GM10248 (cell line): ENCODE measurements around the gene FHOD3.
A peak's percentile ranks its signal among the peaks of the same experiment; 100 is the strongest.

Experiments
- CTCF ChIA-PET: fragments of 300-600 bp; sonication (Branson Sonifier 250); formaldehyde crosslinking; extraction: SDS; loops from one replicate; lab custom pipeline; 2021; ENCODE audit warnings: antibody characterized with exemption; lab: Yijun Ruan, JAX
- POLR2A ChIA-PET: fragments of 350-650 bp; sonication (Branson Sonifier 250); formaldehyde crosslinking; extraction: SDS; loops from one replicate; lab custom pipeline; 2020; ENCODE audit warnings: antibody characterized with exemption; lab: Yijun Ruan, JAX
- DNase-seq: peaks from one replicate; pipeline ENCODE4 v3.0.0; 2012; ENCODE audit errors: extremely low spot score
- TF ChIP-seq, protein P1 (sequence below): IDR thresholded peaks from 2 replicates; pipeline ENCODE4 v1.5.1; 2012; ENCODE audit warnings: mild to moderate bottlenecking, low read depth; ENCODE audit errors: extremely low read depth, missing control alignments, control extremely low read depth

The FHOD3 gene

DNA sequence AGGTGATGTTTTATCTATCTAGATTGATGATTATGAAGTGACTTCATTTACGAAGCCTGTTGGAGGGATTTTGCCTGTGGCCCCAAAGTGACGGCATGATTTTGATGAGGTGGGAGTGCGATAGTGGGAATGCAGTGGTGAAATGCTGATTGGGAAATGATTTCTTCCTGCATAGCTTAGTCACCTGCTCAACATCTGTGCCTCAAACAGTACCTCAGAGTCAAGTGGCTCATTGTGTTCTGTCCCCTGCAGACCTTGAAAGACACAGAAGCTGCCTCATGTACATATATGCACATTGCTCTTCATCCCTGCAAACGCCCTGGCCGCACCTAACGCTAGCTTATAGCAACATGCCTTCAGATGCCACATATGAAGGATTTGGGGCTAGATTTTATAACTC lies 330.1 kb downstream of the FHOD3 start:
- TF ChIP-seq, protein P1, sequence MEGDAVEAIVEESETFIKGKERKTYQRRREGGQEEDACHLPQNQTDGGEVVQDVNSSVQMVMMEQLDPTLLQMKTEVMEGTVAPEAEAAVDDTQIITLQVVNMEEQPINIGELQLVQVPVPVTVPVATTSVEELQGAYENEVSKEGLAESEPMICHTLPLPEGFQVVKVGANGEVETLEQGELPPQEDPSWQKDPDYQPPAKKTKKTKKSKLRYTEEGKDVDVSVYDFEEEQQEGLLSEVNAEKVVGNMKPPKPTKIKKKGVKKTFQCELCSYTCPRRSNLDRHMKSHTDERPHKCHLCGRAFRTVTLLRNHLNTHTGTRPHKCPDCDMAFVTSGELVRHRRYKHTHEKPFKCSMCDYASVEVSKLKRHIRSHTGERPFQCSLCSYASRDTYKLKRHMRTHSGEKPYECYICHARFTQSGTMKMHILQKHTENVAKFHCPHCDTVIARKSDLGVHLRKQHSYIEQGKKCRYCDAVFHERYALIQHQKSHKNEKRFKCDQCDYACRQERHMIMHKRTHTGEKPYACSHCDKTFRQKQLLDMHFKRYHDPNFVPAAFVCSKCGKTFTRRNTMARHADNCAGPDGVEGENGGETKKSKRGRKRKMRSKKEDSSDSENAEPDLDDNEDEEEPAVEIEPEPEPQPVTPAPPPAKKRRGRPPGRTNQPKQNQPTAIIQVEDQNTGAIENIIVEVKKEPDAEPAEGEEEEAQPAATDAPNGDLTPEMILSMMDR, result no peak
- ChIA-PET CTCF (interaction anchor here (1.4 kb wide), 1 partner anchor 10 kb away, joined by 3 read pairs; no protein-coding TSS in a partner anchor), POLR2A (no interaction called here)
- no peak for DNase-seq

DNA sequence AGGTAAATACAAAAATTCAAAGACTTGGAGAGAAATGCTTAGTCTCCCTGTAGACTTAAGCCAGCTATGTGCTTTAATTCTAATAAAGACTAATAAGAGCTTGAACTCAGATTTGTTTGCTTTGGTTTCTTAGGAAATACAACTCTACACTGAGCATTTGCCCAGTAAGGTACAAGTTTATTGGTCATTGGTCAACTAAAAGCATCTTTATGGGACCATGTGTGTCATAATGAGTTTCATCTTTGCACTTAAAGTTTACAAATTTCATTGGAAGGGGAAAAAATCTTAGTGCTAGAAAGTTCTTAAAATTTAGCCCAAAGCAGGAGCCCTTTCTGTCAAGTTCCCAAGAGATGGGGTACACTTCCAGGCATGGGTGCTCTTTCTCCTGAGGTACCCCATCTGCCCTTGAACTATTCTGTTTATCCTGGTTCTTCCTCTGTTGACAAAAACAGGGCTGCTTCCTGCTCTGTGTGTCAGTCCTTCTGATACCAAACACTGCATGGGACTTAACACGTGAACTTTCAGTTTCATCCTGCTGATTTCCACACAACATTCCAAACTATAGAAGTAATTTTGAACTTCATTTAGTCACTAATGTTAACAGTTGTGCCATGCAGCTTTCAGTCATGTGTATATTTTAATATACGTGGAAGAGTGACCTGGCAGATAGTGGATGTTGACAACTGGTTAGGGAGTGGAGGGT lies 331.1 kb downstream of the FHOD3 start:
- CTCF ChIA-PET, result interaction anchor here (1.4 kb wide), 1 partner anchor 9 kb away, joined by 3 read pairs; no protein-coding TSS in a partner anchor
- POLR2A ChIA-PET, result no interaction called here
- TF ChIP-seq, protein P1, result no peak
- DNase-seq, result no peak

DNA sequence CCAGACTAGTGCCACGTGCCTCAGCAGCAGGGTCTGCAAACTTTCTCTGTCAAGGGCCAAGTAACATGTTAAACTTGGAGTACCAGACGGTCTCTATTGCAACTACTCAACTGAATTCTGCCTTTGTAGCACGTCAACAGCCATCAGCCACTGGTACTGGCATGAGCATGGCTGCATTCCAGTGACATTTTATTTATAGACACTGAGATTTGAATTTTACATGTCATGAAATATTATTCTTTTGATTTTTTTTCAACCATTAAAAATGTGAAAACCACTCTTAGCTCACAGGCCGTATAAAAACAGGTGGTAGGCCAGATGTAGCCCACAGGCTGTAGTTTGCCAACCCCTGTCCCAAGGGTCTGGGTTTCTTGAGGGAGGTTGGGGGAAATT lies 331.6 kb downstream of the FHOD3 start:
- TF ChIP-seq, protein P1, result no peak
- DNase-seq, result no peak
- ChIA-PET POLR2A (no interaction called here), CTCF (no interaction called here)

DNA sequence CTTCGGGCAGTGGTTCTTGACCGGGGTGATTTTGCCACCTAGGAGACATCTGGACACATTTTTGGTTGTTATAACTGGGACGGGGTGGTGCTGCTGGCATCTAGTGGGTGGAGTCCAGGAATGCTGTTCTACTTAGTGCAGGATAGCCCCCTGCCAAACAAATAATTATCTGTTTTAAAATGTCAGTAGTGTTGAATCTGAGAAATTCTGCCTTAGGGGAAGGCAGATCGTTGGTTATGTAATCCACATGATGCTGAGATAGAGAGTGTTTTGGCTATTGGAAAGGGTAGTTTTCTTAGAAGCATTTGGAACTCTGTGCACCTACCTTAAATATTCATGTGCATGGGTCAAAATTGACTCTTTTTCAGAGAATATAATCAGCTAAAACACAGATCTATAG lies 332.3 kb downstream of the FHOD3 start:
- DNase-seq, result no peak
- TF ChIP-seq, protein P1, result no peak
- ChIA-PET CTCF (no interaction called here), POLR2A (no interaction called here)

DNA sequence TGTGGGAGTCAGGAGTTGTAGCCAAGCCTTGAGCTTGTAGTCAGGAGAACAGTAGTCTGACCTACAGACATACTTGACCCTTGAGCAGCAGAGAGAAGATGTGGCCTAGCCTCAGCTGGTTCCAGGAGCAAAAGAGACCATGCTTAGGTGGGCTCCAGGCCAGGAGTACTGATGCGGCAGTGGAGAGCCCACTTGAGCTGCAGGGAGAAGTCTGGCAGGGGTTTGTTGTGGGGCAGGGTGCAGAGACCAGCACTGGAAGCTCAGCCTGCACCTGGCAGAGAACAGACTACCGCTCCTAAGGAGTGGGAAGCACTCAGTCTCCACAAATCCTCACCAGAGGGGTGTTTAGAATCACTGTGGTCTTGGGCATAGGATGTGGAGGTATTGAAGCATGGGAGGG lies 333.4 kb downstream of the FHOD3 start:
- TF ChIP-seq, protein P1, result no peak
- POLR2A ChIA-PET, result no interaction called here
- CTCF ChIA-PET, result interaction anchor here (1.0 to 1.2 kb wide), 2 partner anchors 8 to 30 kb away, joined by 4 to 6 read pairs; no protein-coding TSS in a partner anchor
- no peak for DNase-seq

DNA sequence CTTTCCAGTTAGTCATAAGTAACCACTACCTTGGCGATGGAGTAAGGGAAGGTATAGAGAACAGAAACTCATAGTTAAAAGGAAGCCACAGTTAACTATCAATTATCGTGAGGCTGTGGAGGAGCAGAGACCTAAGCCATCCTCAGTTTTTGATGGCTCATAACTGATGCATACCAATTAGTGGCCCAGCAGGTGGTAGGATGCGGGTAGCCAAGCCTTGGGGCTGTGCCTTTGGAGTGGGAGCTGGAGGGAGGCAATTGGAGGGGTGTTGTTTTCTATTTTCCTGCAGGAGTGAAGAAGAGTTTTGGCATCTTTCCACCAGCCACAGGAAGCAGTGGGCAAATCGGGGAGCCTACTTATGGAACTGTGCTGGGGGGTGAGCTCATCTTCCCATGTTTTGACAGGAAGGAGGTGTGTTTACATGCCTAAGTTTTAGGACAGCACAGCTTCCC lies 336.5 kb downstream of the FHOD3 start:
- TF ChIP-seq, protein P1, result no peak
- ChIA-PET CTCF (interaction anchor here (1.6 kb wide), 1 partner anchor 23 kb away, joined by 4 read pairs; no protein-coding TSS in a partner anchor), POLR2A (no interaction called here)
- DNase-seq, result peak; percentile 21
